Ishikawa (cell line): ENCODE measurements around the gene TMEM43.

ENCODE experiments used
- CEBPB ChIP-seq: IDR thresholded peaks from 2 replicates; pipeline ENCODE4 v1.6.1; 2012
- CREB1 ChIP-seq: IDR thresholded peaks from 2 replicates; pipeline ENCODE4 v1.6.1; 2012; ENCODE audit warnings: low read depth
- EP300 ChIP-seq: IDR thresholded peaks from 2 replicates; pipeline ENCODE4 v1.6.1; 2012; ENCODE audit warnings: borderline replicate concordance
- RAD21 ChIP-seq: IDR thresholded peaks from 2 replicates; pipeline ENCODE4 v1.6.1; 2012; ENCODE audit warnings: low read depth
- TAF1 ChIP-seq: IDR thresholded peaks from 2 replicates; pipeline ENCODE4 v1.6.1; 2012; ENCODE audit warnings: low read depth, mild to moderate bottlenecking
- YY1 ChIP-seq: IDR thresholded peaks from 2 replicates; pipeline ENCODE4 v1.6.1; 2012; ENCODE audit warnings: low read depth
- TF ChIP-seq, protein P1 (sequence below): IDR thresholded peaks from 2 replicates; pipeline ENCODE4 v1.6.1; 2012; ENCODE audit warnings: low read depth, mild to moderate bottlenecking

- no peak for TF ChIP-seq TAF1
- TF ChIP-seq RAD21, result no peak
- TF ChIP-seq CREB1, result no peak
- TF ChIP-seq EP300, result no peak
- no peak for TF ChIP-seq CEBPB
- TF ChIP-seq, protein P1, sequence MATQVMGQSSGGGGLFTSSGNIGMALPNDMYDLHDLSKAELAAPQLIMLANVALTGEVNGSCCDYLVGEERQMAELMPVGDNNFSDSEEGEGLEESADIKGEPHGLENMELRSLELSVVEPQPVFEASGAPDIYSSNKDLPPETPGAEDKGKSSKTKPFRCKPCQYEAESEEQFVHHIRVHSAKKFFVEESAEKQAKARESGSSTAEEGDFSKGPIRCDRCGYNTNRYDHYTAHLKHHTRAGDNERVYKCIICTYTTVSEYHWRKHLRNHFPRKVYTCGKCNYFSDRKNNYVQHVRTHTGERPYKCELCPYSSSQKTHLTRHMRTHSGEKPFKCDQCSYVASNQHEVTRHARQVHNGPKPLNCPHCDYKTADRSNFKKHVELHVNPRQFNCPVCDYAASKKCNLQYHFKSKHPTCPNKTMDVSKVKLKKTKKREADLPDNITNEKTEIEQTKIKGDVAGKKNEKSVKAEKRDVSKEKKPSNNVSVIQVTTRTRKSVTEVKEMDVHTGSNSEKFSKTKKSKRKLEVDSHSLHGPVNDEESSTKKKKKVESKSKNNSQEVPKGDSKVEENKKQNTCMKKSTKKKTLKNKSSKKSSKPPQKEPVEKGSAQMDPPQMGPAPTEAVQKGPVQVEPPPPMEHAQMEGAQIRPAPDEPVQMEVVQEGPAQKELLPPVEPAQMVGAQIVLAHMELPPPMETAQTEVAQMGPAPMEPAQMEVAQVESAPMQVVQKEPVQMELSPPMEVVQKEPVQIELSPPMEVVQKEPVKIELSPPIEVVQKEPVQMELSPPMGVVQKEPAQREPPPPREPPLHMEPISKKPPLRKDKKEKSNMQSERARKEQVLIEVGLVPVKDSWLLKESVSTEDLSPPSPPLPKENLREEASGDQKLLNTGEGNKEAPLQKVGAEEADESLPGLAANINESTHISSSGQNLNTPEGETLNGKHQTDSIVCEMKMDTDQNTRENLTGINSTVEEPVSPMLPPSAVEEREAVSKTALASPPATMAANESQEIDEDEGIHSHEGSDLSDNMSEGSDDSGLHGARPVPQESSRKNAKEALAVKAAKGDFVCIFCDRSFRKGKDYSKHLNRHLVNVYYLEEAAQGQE, result no peak
- TF ChIP-seq YY1, result no peak
Observed at GRCh38 chr3:14142567-14143270, 17.9 kb downstream of the TMEM43 start.
